ENCODE measurements around the gene PSMD2. TPM values are rescaled to one million over a fixed set of nuclear protein-coding genes. Genes with fewer than 3 reads are reported as not detected.

Gene PSMD2
- total and polyA plus RNA-seq, 8 donors, result 73.0 to 239 (median 126) TPM

DNA sequence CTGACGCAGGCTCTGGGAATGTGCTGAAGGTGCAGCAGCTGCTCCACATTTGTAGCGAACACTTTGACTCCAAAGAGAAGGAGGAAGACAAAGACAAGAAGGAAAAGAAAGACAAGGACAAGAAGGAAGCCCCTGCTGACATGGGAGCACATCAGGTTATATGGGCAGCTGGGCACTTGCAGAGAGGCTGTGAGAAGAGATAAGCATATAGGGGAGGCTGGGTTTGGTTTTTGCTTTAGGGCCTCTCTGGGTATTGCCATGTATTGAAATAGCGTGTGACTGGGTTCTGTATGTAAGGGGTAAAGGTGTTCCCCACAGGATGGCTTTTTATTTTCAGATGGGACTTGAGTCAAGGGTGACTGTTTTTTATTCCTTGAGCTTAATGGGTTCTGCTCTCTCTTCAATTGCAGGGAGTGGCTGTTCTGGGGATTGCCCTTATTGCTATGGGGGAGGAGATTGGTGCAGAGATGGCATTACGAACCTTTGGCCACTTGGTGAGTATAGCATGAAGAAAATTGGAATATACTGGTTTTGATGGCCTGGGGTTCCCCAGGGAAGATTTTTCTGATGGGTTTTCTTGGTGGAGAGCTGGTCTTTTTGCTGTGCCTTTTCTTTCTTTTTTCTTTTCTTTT is 7.4 kb downstream of the PSMD2 start:
- H3K27me3 ChIP-seq, result no peaks in the 10 kb centered on the region
- no peak for TF ChIP-seq POLR2A (IDR thresholded peaks at IDR 0.05)
- TF ChIP-seq POLR2AphosphoS5 (IDR thresholded peaks at IDR 0.05), result no peak
- no peak for TF ChIP-seq EP300 (IDR thresholded peaks at IDR 0.05)
- TF ChIP-seq, protein P1, sequence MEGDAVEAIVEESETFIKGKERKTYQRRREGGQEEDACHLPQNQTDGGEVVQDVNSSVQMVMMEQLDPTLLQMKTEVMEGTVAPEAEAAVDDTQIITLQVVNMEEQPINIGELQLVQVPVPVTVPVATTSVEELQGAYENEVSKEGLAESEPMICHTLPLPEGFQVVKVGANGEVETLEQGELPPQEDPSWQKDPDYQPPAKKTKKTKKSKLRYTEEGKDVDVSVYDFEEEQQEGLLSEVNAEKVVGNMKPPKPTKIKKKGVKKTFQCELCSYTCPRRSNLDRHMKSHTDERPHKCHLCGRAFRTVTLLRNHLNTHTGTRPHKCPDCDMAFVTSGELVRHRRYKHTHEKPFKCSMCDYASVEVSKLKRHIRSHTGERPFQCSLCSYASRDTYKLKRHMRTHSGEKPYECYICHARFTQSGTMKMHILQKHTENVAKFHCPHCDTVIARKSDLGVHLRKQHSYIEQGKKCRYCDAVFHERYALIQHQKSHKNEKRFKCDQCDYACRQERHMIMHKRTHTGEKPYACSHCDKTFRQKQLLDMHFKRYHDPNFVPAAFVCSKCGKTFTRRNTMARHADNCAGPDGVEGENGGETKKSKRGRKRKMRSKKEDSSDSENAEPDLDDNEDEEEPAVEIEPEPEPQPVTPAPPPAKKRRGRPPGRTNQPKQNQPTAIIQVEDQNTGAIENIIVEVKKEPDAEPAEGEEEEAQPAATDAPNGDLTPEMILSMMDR (IDR thresholded peaks at IDR 0.05), result no peak
- H3K4me3 ChIP-seq, result no peak overlapping the region
- peaks cover 0 to 10% (median 0%) of the 10 kb centered on the region in 4 donors for H3K4me1 ChIP-seq
- no peak overlapping the region for H3K27ac ChIP-seq
- WGBS, 5 donors, result 87 to 94% (median 91%) methylated on average over 4 of the region's 4 CpGs
- DNase-seq, result no peak
- intact Hi-C loops (cut with DNase I; ENCODE audit: low total_unique reads), result loop anchor here (10.0 kb wide), 1 partner anchor 48 kb away; no protein-coding TSS in a partner anchor
- peaks cover 75 to 87% (median 83%) of the 10 kb centered on the region in 4 donors for H3K36me3 ChIP-seq
- H3K9me3 ChIP-seq, result no peaks in the 10 kb centered on the region

DNA sequence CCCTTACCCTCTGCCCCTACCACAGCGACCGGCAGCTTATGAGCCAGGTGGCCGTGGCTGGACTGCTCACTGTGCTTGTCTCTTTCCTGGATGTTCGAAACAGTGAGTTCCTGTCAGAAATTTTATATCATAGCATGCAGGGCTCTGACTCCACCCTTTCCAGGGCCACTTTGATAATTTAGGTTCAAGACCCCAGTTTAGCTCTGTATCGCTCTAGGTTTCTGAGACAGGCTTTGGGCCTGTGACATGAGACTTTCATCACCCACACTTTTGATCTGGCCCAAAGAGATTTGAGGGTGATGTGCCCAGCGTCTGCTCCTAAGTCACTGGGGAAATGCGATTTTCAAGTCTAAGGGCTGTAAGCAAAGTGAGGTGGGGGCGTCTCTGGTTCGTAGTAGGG is 8.9 kb downstream of the PSMD2 start:
- no peak for DNase-seq
- H3K9me3 ChIP-seq, result no peaks in the 10 kb centered on the region
- no peaks in the 10 kb centered on the region for H3K27me3 ChIP-seq
- H3K4me3 ChIP-seq, result no peak overlapping the region
- no peak overlapping the region for H3K27ac ChIP-seq
- intact Hi-C loops (cut with DNase I; ENCODE audit: low total_unique reads), result loop anchor here (10.0 kb wide), 1 partner anchor 47 kb away; no protein-coding TSS in a partner anchor
- TF ChIP-seq POLR2AphosphoS5 (IDR thresholded peaks at IDR 0.05) (no peak), EP300 (IDR thresholded peaks at IDR 0.05) (no peak)
- WGBS, 5 donors, result 91 to 97% (median 94%) methylated on average over 9 of the region's 9 CpGs
- peaks cover 62 to 72% (median 68%) of the 10 kb centered on the region in 4 donors for H3K36me3 ChIP-seq
- H3K4me1 ChIP-seq, result no peaks in the 10 kb centered on the region

DNA sequence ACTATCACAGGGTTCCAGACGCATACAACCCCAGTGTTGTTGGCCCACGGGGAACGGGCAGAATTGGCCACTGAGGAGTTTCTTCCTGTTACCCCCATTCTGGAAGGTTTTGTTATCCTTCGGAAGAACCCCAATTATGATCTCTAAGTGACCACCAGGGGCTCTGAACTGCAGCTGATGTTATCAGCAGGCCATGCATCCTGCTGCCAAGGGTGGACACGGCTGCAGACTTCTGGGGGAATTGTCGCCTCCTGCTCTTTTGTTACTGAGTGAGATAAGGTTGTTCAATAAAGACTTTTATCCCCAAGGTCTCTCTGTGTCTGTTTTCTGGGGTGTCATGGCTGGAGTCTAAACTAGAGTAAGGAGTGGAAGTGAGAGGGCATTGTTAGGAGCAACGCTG is 9.7 kb downstream of the PSMD2 start:
- no peak for DNase-seq
- no peaks in the 10 kb centered on the region for H3K27me3 ChIP-seq
- no peak overlapping the region for H3K27ac ChIP-seq
- no peaks in the 10 kb centered on the region for H3K9me3 ChIP-seq
- WGBS, 5 donors, result 62 to 72% (median 67%) methylated on average over 7 of the region's 7 CpGs
- no peak for TF ChIP-seq POLR2AphosphoS5 (IDR thresholded peaks at IDR 0.05)
- TF ChIP-seq, protein P1 (IDR thresholded peaks at IDR 0.05), result no peak
- no peak for TF ChIP-seq POLR2A (IDR thresholded peaks at IDR 0.05)
- TF ChIP-seq EP300 (IDR thresholded peaks at IDR 0.05), result no peak
- peaks cover 0 to 3% (median under 1%) of the 10 kb centered on the region in 4 donors for H3K4me1 ChIP-seq
- peaks cover 53 to 64% (median 60%) of the 10 kb centered on the region in 4 donors for H3K36me3 ChIP-seq
- H3K4me3 ChIP-seq, result no peak overlapping the region
- intact Hi-C loops (cut with DNase I; ENCODE audit: low total_unique reads), result loop anchor here (10.0 kb wide), 1 partner anchor 46 kb away; no protein-coding TSS in a partner anchor

DNA sequence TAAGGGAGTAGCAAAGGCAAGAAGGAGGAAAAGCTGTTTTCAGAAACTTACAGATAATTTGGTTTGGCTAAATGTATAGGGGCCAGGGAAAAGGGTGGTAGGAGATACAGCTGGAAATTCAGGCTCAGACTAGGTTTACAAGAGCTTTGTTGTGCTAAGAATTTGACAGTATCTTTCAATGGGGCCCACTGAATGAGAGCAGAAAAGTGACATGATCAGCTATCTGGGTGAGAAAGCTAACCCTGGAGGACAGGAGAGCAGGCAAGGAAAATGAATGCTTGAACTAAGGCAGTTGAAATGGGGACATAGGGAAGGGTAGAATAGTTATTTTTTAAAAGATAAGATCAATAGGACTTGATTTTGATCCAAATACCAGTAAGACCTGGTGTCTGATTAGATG is 12.6 kb downstream of the PSMD2 start:
- DNase-seq, result no peak
- Histone ChIP-seq H3K27me3 (no peaks in the 10 kb centered on the region), H3K4me1 (peaks cover 11 to 19% (median 14%) of the 10 kb centered on the region in 4 donors), H3K36me3 (peaks cover 25 to 46% (median 32%) of the 10 kb centered on the region in 4 donors), H3K27ac (no peak overlapping the region), H3K9me3 (no peaks in the 10 kb centered on the region), H3K4me3 (no peak overlapping the region)
- TF ChIP-seq, protein P1 (IDR thresholded peaks at IDR 0.05), result no peak
- TF ChIP-seq POLR2AphosphoS5 (IDR thresholded peaks at IDR 0.05), result no peak
- TF ChIP-seq POLR2A (IDR thresholded peaks at IDR 0.05), result no peak
- no peak for TF ChIP-seq EP300 (IDR thresholded peaks at IDR 0.05)
- intact Hi-C loops (cut with DNase I; ENCODE audit: low total_unique reads), result no loop called here

DNA sequence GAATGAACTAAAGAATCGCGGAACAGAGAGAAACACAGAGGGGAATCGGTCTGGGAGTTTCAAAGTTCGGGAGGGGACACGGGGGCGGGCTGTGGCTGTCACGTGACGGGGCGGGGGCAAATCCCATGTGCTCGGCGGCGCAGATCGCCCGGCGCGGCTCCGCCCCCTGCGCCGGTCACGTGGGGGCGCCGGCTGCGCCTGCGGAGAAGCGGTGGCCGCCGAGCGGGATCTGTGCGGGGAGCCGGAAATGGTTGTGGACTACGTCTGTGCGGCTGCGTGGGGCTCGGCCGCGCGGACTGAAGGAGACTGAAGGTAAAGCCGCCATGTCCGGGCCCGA is 15.3 kb downstream of the PSMD2 start, which contains the start of gene EIF4G1:
EIF4G1 (plus strand) TSS at position 244 of the 337 bp plus-strand sequence. CDS start 1,191 bp downstream, outside the sequence.
- Histone ChIP-seq H3K9me3 (no peaks in the 10 kb centered on the region), H3K4me3 (peak within 1 kb of the TSS; percentile 61 to 79 (median 73)), H3K36me3 (peaks cover 4 to 42% (median 23%) of the 10 kb centered on the region in 4 donors), H3K27ac (peak within 1 kb of the TSS; percentile 95 to 99 (median 98)), H3K27me3 (no peaks in the 10 kb centered on the region), H3K4me1 (peaks cover 35 to 46% (median 41%) of the 10 kb centered on the region in 4 donors)
- DNase-seq, result peak; percentile 96 to 98
- WGBS, 5 donors, result 0 to 1% (median 0%) methylated on average over 16 to 40 of the region's 40 CpGs
- TF ChIP-seq EP300 (IDR thresholded peaks at IDR 0.05), result no peak
- peak; percentile 80 to 93 (median 92) for TF ChIP-seq POLR2AphosphoS5 (IDR thresholded peaks at IDR 0.05)
- intact Hi-C loops (cut with DNase I; ENCODE audit: low total_unique reads), result no loop called here

All from stomach (tissue), 9 donors.